Uterus (tissue), 4 donors: ENCODE data around the gene PCDHGC5. TPM values are rescaled to one million over a fixed set of nuclear protein-coding genes. Genes with fewer than 3 reads are reported as not detected.

ENCODE experiments used
- DNase-seq, 2 donors: peaks; one replicate each; pipeline ENCODE4 v3.0.0-alpha.2; 2019 to 2020
- H3K27ac ChIP-seq, 2 donors: fragments of 200-600 bp; sonication (generic); 1 replicate in 1 of 2; 2 replicates in 1 of 2; pipeline ENCODE4 v1.5.1; 2016 to 2018
- H3K27me3 ChIP-seq, 2 donors: fragments of 200-600 bp; sonication (generic); one replicate each; pipeline ENCODE4 v1.5.1; 2018 to 2019; ENCODE audit warnings: control low read depth in 1 of 2
- H3K36me3 ChIP-seq, 2 donors: fragments of 200-600 bp; sonication (generic); one replicate each; pipeline ENCODE4 v1.5.1; 2019; ENCODE audit warnings: control low read depth in 1 of 2
- H3K4me1 ChIP-seq, 2 donors: fragments of 200-600 bp; sonication (generic); one replicate each; pipeline ENCODE4 v1.5.1; 2018 to 2019; ENCODE audit warnings: control low read depth in 1 of 2
- H3K4me3 ChIP-seq, 2 donors: fragments of 200-600 bp; sonication (generic); 1 replicate in 1 of 2; 2 replicates in 1 of 2; pipeline ENCODE4 v1.5.1; 2018 to 2019; ENCODE audit warnings: mild to moderate bottlenecking in 1 of 2
- H3K9me3 ChIP-seq, 2 donors: fragments of 200-600 bp; sonication (generic); one replicate each; pipeline ENCODE4 v1.5.1; 2019; ENCODE audit warnings: control low read depth in 1 of 2
- POLR2A ChIP-seq, 2 donors: fragments of 450-650 bp; IDR thresholded peaks; one replicate each; pipeline ENCODE4 v1.6.1; 2016; ENCODE audit warnings: antibody characterized with exemption in 2 of 2, mild to moderate bottlenecking in 1 of 2, moderate library complexity in 1 of 2
- intact Hi-C: fragments of 100-400 bp; cut with DNase I; formaldehyde crosslinking; loops from one replicate; pipeline ENCODE4 v1.15.1; 2023; ENCODE audit warnings: low total_unique reads
- total RNA-seq, 4 donors: library from RNA; depleted of rRNA in 3 of 4; stranded (reverse); fragments of >200 nt in 3 of 4; gene quantifications; one replicate each; pipeline versions ENCODE4 v1.1.0 to v1.2.4, GENCODE V29; 2014 to 2023
- TF ChIP-seq, protein P1 (sequence below), 4 experiments: fragments of 200-600 bp in 2 of 4; fragments of 450-650 bp in 2 of 4; sonication (generic) in 2 of 4; IDR thresholded peaks; one replicate each; pipeline ENCODE4 v1.5.1; 2016 to 2019; ENCODE audit warnings: antibody characterized with exemption in 4 of 4, mild to moderate bottlenecking in 2 of 4, moderate library complexity in 1 of 4
- donor health status: DM: yes; HTN: yes; CAD: no.

The PCDHGC5 gene
- total RNA-seq, 4 donors from 2014 or later, result under 0.01 to 7.5 (median 3.4) TPM

DNA sequence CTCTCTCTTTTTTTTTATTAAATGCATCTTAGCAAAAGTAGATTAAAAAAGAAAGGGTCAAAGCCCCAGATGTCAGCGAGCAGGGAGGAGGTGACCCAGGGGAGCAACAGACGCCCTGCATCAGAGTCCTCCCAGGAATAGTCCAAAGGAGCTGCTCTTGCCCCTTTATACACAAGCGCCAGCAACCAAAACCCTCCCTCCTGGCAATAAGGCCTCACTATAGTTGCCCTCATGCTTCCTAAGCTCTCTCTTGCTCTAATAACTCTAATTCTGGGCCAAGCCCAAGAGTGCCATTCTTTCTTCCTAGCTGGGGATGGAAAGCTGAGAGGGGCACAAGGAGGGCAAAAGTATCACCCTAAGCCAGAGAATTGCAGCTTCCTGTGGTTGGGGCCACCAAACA, 26.3 kb downstream of the PCDHGC5 start:
- TF ChIP-seq POLR2A (IDR thresholded peaks at IDR 0.05), result no peak
- TF ChIP-seq, protein P1, sequence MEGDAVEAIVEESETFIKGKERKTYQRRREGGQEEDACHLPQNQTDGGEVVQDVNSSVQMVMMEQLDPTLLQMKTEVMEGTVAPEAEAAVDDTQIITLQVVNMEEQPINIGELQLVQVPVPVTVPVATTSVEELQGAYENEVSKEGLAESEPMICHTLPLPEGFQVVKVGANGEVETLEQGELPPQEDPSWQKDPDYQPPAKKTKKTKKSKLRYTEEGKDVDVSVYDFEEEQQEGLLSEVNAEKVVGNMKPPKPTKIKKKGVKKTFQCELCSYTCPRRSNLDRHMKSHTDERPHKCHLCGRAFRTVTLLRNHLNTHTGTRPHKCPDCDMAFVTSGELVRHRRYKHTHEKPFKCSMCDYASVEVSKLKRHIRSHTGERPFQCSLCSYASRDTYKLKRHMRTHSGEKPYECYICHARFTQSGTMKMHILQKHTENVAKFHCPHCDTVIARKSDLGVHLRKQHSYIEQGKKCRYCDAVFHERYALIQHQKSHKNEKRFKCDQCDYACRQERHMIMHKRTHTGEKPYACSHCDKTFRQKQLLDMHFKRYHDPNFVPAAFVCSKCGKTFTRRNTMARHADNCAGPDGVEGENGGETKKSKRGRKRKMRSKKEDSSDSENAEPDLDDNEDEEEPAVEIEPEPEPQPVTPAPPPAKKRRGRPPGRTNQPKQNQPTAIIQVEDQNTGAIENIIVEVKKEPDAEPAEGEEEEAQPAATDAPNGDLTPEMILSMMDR (IDR thresholded peaks at IDR 0.05), result no peak
- Histone ChIP-seq H3K27ac (peak overlapping the region; percentile 97 to 98), H3K9me3 (no peaks in the 10 kb centered on the region), H3K27me3 (no peaks in the 10 kb centered on the region), H3K4me1 (peaks cover 7 to 12% of the 10 kb centered on the region in 2 donors), H3K4me3 (no peak overlapping the region), H3K36me3 (no peaks in the 10 kb centered on the region)
- intact Hi-C loops, result no loop called here
- no peak for DNase-seq

DNA sequence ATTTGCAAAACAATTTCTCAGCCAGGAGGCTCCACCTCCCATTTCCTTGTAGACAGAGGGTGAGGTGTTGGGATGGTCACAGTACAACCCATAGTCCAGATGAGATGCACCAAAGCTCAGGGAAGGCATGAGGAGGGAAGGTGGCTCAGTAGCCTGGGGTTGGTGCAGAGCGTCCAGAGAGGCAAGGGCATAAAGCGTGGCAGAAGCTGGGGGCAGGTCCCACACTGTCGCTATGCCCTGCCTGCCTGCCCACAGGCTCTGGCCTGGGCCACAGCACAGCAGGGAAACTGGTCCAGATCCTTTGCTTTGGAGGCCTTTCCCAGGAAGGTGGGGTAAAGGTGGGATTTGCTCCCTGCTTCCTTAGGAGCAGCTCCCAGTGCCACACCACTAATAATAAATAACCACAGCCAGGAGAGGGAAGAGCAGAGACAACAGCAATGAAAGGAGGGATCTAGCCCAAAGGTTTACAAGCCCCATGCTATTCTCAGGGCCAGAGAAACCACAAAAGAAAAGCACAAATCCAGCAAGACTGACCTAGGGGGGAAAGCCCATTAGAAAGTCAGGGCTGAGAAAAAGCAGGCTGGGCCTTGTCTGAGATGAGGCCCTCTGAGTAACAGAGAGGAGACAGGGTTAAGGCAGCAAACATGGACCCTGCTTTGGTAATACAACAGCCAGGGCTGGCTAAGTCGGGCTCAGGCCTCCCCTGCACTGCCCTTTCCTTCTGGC, 27.2 kb downstream of the PCDHGC5 start:
- Histone ChIP-seq H3K4me1 (peaks cover 4 to 12% of the 10 kb centered on the region in 2 donors), H3K27ac (peak overlapping the region; percentile 23 to 98), H3K27me3 (no peaks in the 10 kb centered on the region), H3K36me3 (no peaks in the 10 kb centered on the region), H3K9me3 (no peaks in the 10 kb centered on the region), H3K4me3 (no peak overlapping the region)
- no peak for DNase-seq
- intact Hi-C loops, result no loop called here
- TF ChIP-seq, protein P1 (IDR thresholded peaks at IDR 0.05), result no peak
- no peak for TF ChIP-seq POLR2A (IDR thresholded peaks at IDR 0.05)

DNA sequence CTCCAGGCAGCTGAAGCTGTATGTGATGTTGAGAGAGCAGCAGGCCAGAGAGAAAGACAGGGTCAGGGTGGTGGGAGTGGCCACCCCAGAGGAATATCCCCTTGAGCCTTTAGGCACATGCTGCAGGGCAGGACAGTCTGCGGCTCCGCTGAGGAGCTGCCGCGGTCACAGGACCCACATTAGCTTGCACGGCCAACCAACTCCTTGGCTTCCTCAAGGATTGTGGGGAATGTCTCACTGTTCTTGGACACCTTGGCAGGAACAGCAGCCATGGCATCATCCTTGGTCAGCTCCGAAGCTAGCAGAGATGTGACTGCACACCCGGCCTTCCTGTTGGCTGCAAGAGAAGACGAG, 27.8 kb downstream of the PCDHGC5 start:
- H3K9me3 ChIP-seq, result no peaks in the 10 kb centered on the region
- H3K4me3 ChIP-seq, result no peak overlapping the region
- intact Hi-C loops, result no loop called here
- H3K4me1 ChIP-seq, result peaks cover 4 to 12% of the 10 kb centered on the region in 2 donors
- H3K27ac ChIP-seq, result peak overlapping the region; percentile 23 to 25
- TF ChIP-seq, protein P1 (IDR thresholded peaks at IDR 0.05), result no peak
- TF ChIP-seq POLR2A (IDR thresholded peaks at IDR 0.05), result no peak
- DNase-seq, result no peak
- H3K27me3 ChIP-seq, result no peaks in the 10 kb centered on the region
- H3K36me3 ChIP-seq, result no peaks in the 10 kb centered on the region

DNA sequence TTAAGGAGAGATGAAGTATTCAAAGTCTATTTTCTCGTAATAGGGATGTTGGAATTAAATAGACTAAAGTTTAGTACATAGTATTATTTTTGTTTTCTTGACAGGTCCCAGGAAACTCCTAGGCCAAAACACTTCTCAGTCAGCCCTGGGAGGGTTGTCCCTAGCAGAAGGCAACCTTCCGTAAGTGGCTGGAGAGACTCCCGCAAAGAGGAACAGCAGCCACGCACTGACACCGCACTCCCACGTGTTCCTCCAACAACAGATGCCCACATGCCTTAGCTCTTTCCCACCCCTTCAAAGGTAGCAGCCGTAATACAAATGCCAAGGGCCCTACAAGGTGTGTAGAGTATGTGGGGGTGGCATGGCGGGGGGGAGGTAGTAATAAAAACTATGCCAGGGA, 28.4 kb downstream of the PCDHGC5 start:
- no peak for DNase-seq
- TF ChIP-seq, protein P1 (IDR thresholded peaks at IDR 0.05), result no peak
- H3K4me3 ChIP-seq, result no peak overlapping the region
- peaks cover 4 to 12% of the 10 kb centered on the region in 2 donors for H3K4me1 ChIP-seq
- intact Hi-C loops, result no loop called here
- H3K36me3 ChIP-seq, result no peaks in the 10 kb centered on the region
- no peaks in the 10 kb centered on the region for H3K27me3 ChIP-seq
- peak overlapping the region in 1 of 2 donors; percentile 25 for H3K27ac ChIP-seq
- no peaks in the 10 kb centered on the region for H3K9me3 ChIP-seq

DNA sequence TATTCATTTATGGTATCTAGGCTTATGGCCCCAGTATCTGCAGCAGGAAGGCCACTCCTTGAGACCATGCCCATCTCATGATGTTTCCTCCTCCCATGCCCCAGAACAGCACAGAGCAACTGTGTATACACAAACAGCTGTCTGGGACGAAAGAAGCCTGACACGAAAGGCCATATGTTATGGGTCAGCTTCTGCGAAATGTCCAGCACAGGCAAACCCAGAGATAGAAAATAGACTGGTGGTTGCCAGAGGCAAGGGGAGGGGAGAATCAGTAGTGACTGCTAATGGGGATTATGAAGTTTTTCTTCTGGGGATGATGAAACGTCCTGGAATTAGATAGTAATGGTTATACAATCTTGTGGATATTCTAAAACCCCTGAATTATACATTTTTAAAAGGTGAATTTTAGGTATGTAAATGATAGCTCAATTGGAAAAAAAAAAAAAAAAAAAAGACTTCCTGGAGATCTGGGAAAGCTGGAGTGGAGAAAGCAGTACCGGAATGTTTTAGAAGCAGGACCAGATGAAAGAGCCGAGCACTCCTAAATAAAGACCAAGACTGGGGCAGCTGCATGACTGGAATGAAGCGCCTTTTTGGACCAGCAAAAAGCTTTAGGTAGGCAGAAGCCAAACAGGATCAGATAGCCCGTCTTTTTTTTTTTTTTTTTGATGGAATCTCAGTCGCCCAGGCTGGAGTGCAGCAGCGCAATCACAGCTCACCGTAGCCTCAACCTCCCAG, 29.2 kb downstream of the PCDHGC5 start:
- no peak for DNase-seq

More for the DNA sequence above, 29.2 kb downstream of the PCDHGC5 start:
- H3K27ac ChIP-seq, result no peak overlapping the region
- no peaks in the 10 kb centered on the region for H3K9me3 ChIP-seq
- intact Hi-C loops, result no loop called here
- H3K27me3 ChIP-seq, result no peaks in the 10 kb centered on the region
- peaks cover 4 to 12% of the 10 kb centered on the region in 2 donors for H3K4me1 ChIP-seq
- H3K4me3 ChIP-seq, result no peak overlapping the region
- TF ChIP-seq POLR2A (IDR thresholded peaks at IDR 0.05), result no peak
- TF ChIP-seq, protein P1 (IDR thresholded peaks at IDR 0.05), result no peak
- H3K36me3 ChIP-seq, result no peaks in the 10 kb centered on the region
